ENCODE results near the gene SETD1A. TPM values are rescaled to one million over a fixed set of nuclear protein-coding genes. Genes with fewer than 3 reads are reported as not detected.

SETD1A gene
- 17.7 to 19.7 TPM (median 18.3 TPM) in 5 replicates for total RNA-seq (2022; extraction: Qiagen RNA extraction)

GRCh38 chr16:30957456-30958174 lies at the start of gene SETD1A:
Gene SETD1A, plus strand, starts transcription at chr16:30957754. Its CDS starts 978 bp downstream, at chr16:30958732.

GRCh38 chr16:30923554-30924075 lies 33.9 kb upstream of the SETD1A start, which contains the start of gene FBXL19:
Gene FBXL19, plus strand, starts transcription at chr16:30923572. Its CDS starts 2,183 bp downstream, at chr16:30925755.

GRCh38 chr16:30948667-30949649 lies 8.6 kb upstream of the SETD1A start, which contains the start of gene ORAI3:
Gene ORAI3, plus strand, starts transcription at chr16:30949068. Its CDS starts 222 bp downstream, at chr16:30949290.

GRCh38 chr16:30984669-30985400 lies 27.3 kb downstream of the SETD1A start, which contains the start of gene HSD3B7:
Gene HSD3B7, plus strand, starts transcription at chr16:30985207. Its CDS starts 452 bp downstream, at chr16:30985659.

GRCh38 chr16:31010585-31011325 lies 53.2 kb downstream of the SETD1A start, which contains the start of gene STX1B:
Gene STX1B, minus strand, starts transcription at chr16:31010638. Its CDS starts 242 bp downstream, at chr16:31010396.

GRCh38 chr16:31032736-31033708 lies 75.5 kb downstream of the SETD1A start, which contains the start of gene STX4:
Gene STX4, plus strand, starts transcription at chr16:31033558. Its CDS starts 248 bp downstream, at chr16:31033806.

Other genes with a start within 250 kb of the SETD1A start
- 21.9 to 27.8 TPM (median 25.2 TPM) in 5 replicates for gene PHKG2, start 209.3 kb upstream of the SETD1A start, total RNA-seq (2022; extraction: Qiagen RNA extraction)
- gene CFAP119, start 195.7 kb upstream of the SETD1A start, total RNA-seq (2022; extraction: Qiagen RNA extraction) = 5.2 to 9.2 TPM (median 8.2 TPM) in 5 replicates
- gene RNF40, start 195.4 kb upstream of the SETD1A start, total RNA-seq (2022; extraction: Qiagen RNA extraction) = 77.1 to 81.7 TPM (median 80.2 TPM) in 5 replicates
- 16.2 to 21.3 TPM (median 17.3 TPM) in 5 replicates for gene ZNF629, start 170.5 kb upstream of the SETD1A start, total RNA-seq (2022; extraction: Qiagen RNA extraction)
- gene BCL7C, start 63.7 kb upstream of the SETD1A start, total RNA-seq (2022; extraction: Qiagen RNA extraction) = 23.6 to 42.5 TPM (median 40.9 TPM) in 5 replicates
- gene CTF1, start 61.1 kb upstream of the SETD1A start, total RNA-seq (2022; extraction: Qiagen RNA extraction) = 0.16 to 0.32 TPM (median 0.18 TPM) in 5 replicates
- gene FBXL19, start 34.2 kb upstream of the SETD1A start, total RNA-seq (2022; extraction: Qiagen RNA extraction) = 14.1 to 19.7 TPM (median 18.0 TPM) in 5 replicates
- 9.0 to 14.5 TPM (median 12.1 TPM) in 5 replicates for gene ORAI3, start 8.7 kb upstream of the SETD1A start, total RNA-seq (2022; extraction: Qiagen RNA extraction)
- 13.6 to 15.9 TPM (median 13.9 TPM) in 5 replicates for gene HSD3B7, start 27.5 kb downstream of the SETD1A start, total RNA-seq (2022; extraction: Qiagen RNA extraction)
- 1.4 to 2.1 TPM (median 1.6 TPM) in 5 replicates for gene STX1B, start 52.9 kb downstream of the SETD1A start, total RNA-seq (2022; extraction: Qiagen RNA extraction)
- gene STX4, start 75.8 kb downstream of the SETD1A start, total RNA-seq (2022; extraction: Qiagen RNA extraction) = 56.8 to 66.1 TPM (median 64.4 TPM) in 5 replicates
- gene ZNF668, start 116.5 kb downstream of the SETD1A start, total RNA-seq (2022; extraction: Qiagen RNA extraction) = 13.3 to 19.8 TPM (median 14.5 TPM) in 5 replicates
- 9.1 to 11.4 TPM (median 10.2 TPM) in 5 replicates for gene ZNF646, start 116.7 kb downstream of the SETD1A start, total RNA-seq (2022; extraction: Qiagen RNA extraction)
- 1.0 to 2.5 TPM (median 1.6 TPM) in 5 replicates for gene PRSS53, start 131.2 kb downstream of the SETD1A start, total RNA-seq (2022; extraction: Qiagen RNA extraction)
- 98.3 to 147 TPM (median 140 TPM) in 5 replicates for gene VKORC1, start 137.0 kb downstream of the SETD1A start, total RNA-seq (2022; extraction: Qiagen RNA extraction)
- gene BCKDK, start 150.6 kb downstream of the SETD1A start, total RNA-seq (2022; extraction: Qiagen RNA extraction) = 46.0 to 56.1 TPM (median 52.2 TPM) in 5 replicates
- 45.0 to 51.2 TPM (median 48.2 TPM) in 5 replicates for gene KAT8, start 159.9 kb downstream of the SETD1A start, total RNA-seq (2022; extraction: Qiagen RNA extraction)
- gene PRSS8, start 178.0 kb downstream of the SETD1A start, total RNA-seq (2022; extraction: Qiagen RNA extraction) = 0.83 to 1.4 TPM (median 1.2 TPM) in 5 replicates
- 0.84 to 1.9 TPM (median 1.1 TPM) in 5 replicates for gene PRSS36, start 192.3 kb downstream of the SETD1A start, total RNA-seq (2022; extraction: Qiagen RNA extraction)
- 505 to 637 TPM (median 514 TPM) in 5 replicates for gene FUS, start 222.4 kb downstream of the SETD1A start, total RNA-seq (2022; extraction: Qiagen RNA extraction)
- gene PYCARD, start 245.0 kb downstream of the SETD1A start, total RNA-seq (2022; extraction: Qiagen RNA extraction) = 23.8 to 40.1 TPM (median 36.2 TPM) in 5 replicates